GM18505 (cell line): ENCODE data around the gene NCKIPSD.

Experiments used
- ATAC-seq: cut with Tn5 transposase; IDR thresholded peaks from one replicate; pipeline ENCODE4 v1.9.1; 2021; ENCODE audit not compliant: unreplicated experiment
- POLR2A ChIP-seq: IDR thresholded peaks from 4 replicates; pipeline ENCODE4 v1.6.1; 2011; ENCODE audit warnings: borderline replicate concordance; ENCODE audit not compliant: insufficient read depth, insufficient read length; ENCODE audit errors: extremely low read depth

The NCKIPSD gene

GRCh38 chr3:48709051-48709461 lies 23.3 kb upstream of the NCKIPSD start:
- TF ChIP-seq POLR2A = no peak
- ATAC-seq = no peak

- ATAC-seq = no peak
- TF ChIP-seq POLR2A = no peak
These were observed 22.8 kb upstream of the NCKIPSD start for GRCh38 chr3:48708481-48708889.

GRCh38 chr3:48707157-48707556 lies 21.4 kb upstream of the NCKIPSD start:
- ATAC-seq = no peak
- TF ChIP-seq POLR2A = no peak

GRCh38 chr3:48702320-48702920 lies 16.7 kb upstream of the NCKIPSD start:
- TF ChIP-seq POLR2A = no peak
- ATAC-seq = no peak

GRCh38 chr3:48700731-48701405 lies 15.2 kb upstream of the NCKIPSD start:
- TF ChIP-seq POLR2A = no peak
- ATAC-seq = no peak

- ATAC-seq = no peak
- no peak for TF ChIP-seq POLR2A
These were observed 13.2 kb upstream of the NCKIPSD start for GRCh38 chr3:48698891-48699290.

GRCh38 chr3:48697952-48698351 lies 12.2 kb upstream of the NCKIPSD start:
- TF ChIP-seq POLR2A = no peak
- no peak for ATAC-seq

- no peak for ATAC-seq
- TF ChIP-seq POLR2A = no peak
These were observed 10.9 kb upstream of the NCKIPSD start for GRCh38 chr3:48696601-48697000.

GRCh38 chr3:48696156-48696555 lies 10.4 kb upstream of the NCKIPSD start:
- TF ChIP-seq POLR2A = no peak
- no peak for ATAC-seq

- TF ChIP-seq POLR2A = no peak
- no peak for ATAC-seq
These were observed 9.7 kb upstream of the NCKIPSD start for GRCh38 chr3:48695393-48695753.

GRCh38 chr3:48694610-48695392 lies 9.1 kb upstream of the NCKIPSD start:
- ATAC-seq = no peak
- TF ChIP-seq POLR2A = no peak

- no peak for ATAC-seq
- TF ChIP-seq POLR2A = no peak
These were observed 8.1 kb upstream of the NCKIPSD start for GRCh38 chr3:48693826-48694225.

GRCh38 chr3:48692551-48692950 lies 6.8 kb upstream of the NCKIPSD start:
- no peak for ATAC-seq
- no peak for TF ChIP-seq POLR2A
